ENCODE data around the gene SPP2. TPM values are rescaled to one million over a fixed set of nuclear protein-coding genes. Genes with fewer than 3 reads are reported as not detected.
A peak's percentile ranks its signal among the peaks of the same experiment; 100 is the strongest.

The SPP2 gene
- total and polyA plus RNA-seq, 4 experiments from 2014 or later = not detected

GRCh38 chr2:234051374-234052070, 1.0 kb downstream of the SPP2 start:
- Histone ChIP-seq H3K27ac (ENCODE audit: low read depth, low read length) (no peak overlapping the region), H3K9me3 (ENCODE audit: control insufficient read depth in 1 of 2, low read length in 2 of 2) (no peaks in the 10 kb centered on the region), H3K27me3 (ENCODE audit: insufficient read depth, low read length) (no peaks in the 10 kb centered on the region), H3K4me3 (ENCODE audit: low read length in 2 of 2) (no peak overlapping the region), H3K4me1 (ENCODE audit: insufficient read depth, low read length) (no peaks in the 10 kb centered on the region), H3K36me3 (ENCODE audit: insufficient read depth, low read length) (no peaks in the 10 kb centered on the region)
- Mint-ChIP-seq H3K4me3 (no peak overlapping the region), H3K9me3 (peaks cover 0 to 5% (median 0%) of the 10 kb centered on the region in 8 donors), H3K27ac (peak overlapping the region in 1 of 7 donors; percentile 11), H3K36me3 (no peaks in the 10 kb centered on the region), H3K27me3 (no peaks in the 10 kb centered on the region), H3K4me1 (peaks cover 0 to 12% (median 12%) of the 10 kb centered on the region in 4 donors)
- intact Hi-C loops (cut with micrococcal nuclease) = no loop called here
- DNase-seq = no peak
- POLR2A ChIA-PET (ENCODE audit: partially characterized antibody) = no interaction called here
- CTCF ChIA-PET (ENCODE audit: partially characterized antibody) = interaction anchor here (1.3 kb wide), 1 partner anchor 8 kb away, joined by 3 read pairs; no protein-coding TSS in a partner anchor

- peaks cover 4 to 13% (median 10%) of the 10 kb centered on the region in 4 donors for H3K4me1 Mint-ChIP-seq
- Histone ChIP-seq H3K4me3 (ENCODE audit: low read length in 2 of 2) (no peak overlapping the region), H3K36me3 (ENCODE audit: insufficient read depth, low read length) (no peaks in the 10 kb centered on the region), H3K9me3 (ENCODE audit: control insufficient read depth in 1 of 2, low read length in 2 of 2) (no peaks in the 10 kb centered on the region), H3K27ac (ENCODE audit: low read depth, low read length) (no peak overlapping the region), H3K27me3 (ENCODE audit: insufficient read depth, low read length) (no peaks in the 10 kb centered on the region), H3K4me1 (ENCODE audit: insufficient read depth, low read length) (no peaks in the 10 kb centered on the region)
- peaks cover 0 to 4% (median 0%) of the 10 kb centered on the region in 8 donors for H3K9me3 Mint-ChIP-seq
- H3K27ac Mint-ChIP-seq = no peak overlapping the region
- no peaks in the 10 kb centered on the region for H3K36me3 Mint-ChIP-seq
- no peak for DNase-seq
- CTCF ChIA-PET (ENCODE audit: partially characterized antibody) = interaction anchor here (1.4 kb wide), 1 partner anchor 25 kb away, joined by 3 read pairs; no protein-coding TSS in a partner anchor
- intact Hi-C loops (cut with micrococcal nuclease) = no loop called here
- H3K27me3 Mint-ChIP-seq = peaks cover 0 to 4% of the 10 kb centered on the region in 2 donors
- POLR2A ChIA-PET (ENCODE audit: partially characterized antibody) = no interaction called here
- no peak overlapping the region for H3K4me3 Mint-ChIP-seq
These were observed 8.4 kb downstream of the SPP2 start for GRCh38 chr2:234058881-234059280.

- intact Hi-C loops (cut with micrococcal nuclease) = no loop called here
These were observed 9.7 kb downstream of the SPP2 start for GRCh38 chr2:234060236-234060635.

GRCh38 chr2:234061624-234062257, 11.2 kb downstream of the SPP2 start:
- CTCF ChIA-PET (ENCODE audit: partially characterized antibody) = interaction anchor here (0.6 to 1.9 kb wide), 2 partner anchors 10 to 76 kb away, joined by 3 to 5 read pairs; no protein-coding TSS in a partner anchor

More at GRCh38 chr2:234060236-234060635, 9.7 kb downstream of the SPP2 start:
- Histone ChIP-seq H3K36me3 (ENCODE audit: insufficient read depth, low read length) (no peaks in the 10 kb centered on the region), H3K4me3 (ENCODE audit: low read length in 2 of 2) (no peak overlapping the region), H3K27me3 (ENCODE audit: insufficient read depth, low read length) (no peaks in the 10 kb centered on the region), H3K9me3 (ENCODE audit: control insufficient read depth in 1 of 2, low read length in 2 of 2) (no peaks in the 10 kb centered on the region), H3K4me1 (ENCODE audit: insufficient read depth, low read length) (no peaks in the 10 kb centered on the region), H3K27ac (ENCODE audit: low read depth, low read length) (no peak overlapping the region)
- H3K4me3 Mint-ChIP-seq = no peak overlapping the region
- ChIA-PET POLR2A (ENCODE audit: partially characterized antibody) (no interaction called here), CTCF (ENCODE audit: partially characterized antibody) (interaction anchor here (1.1 kb wide), 1 partner anchor 9 kb away, joined by 3 read pairs; the partner anchor contains the start of gene SPP2)
- no peak overlapping the region for H3K27ac Mint-ChIP-seq
- H3K36me3 Mint-ChIP-seq = no peaks in the 10 kb centered on the region
- H3K27me3 Mint-ChIP-seq = peaks cover 0 to 4% of the 10 kb centered on the region in 2 donors
- no peak for DNase-seq
- peaks cover 4 to 18% (median 16%) of the 10 kb centered on the region in 4 donors for H3K4me1 Mint-ChIP-seq
- H3K9me3 Mint-ChIP-seq = peaks cover 0 to 4% (median 0%) of the 10 kb centered on the region in 8 donors

GRCh38 chr2:234066587-234066986, 16.1 kb downstream of the SPP2 start:
- Histone ChIP-seq H3K9me3 (ENCODE audit: control insufficient read depth in 1 of 2, low read length in 2 of 2) (no peaks in the 10 kb centered on the region), H3K27me3 (ENCODE audit: insufficient read depth, low read length) (no peaks in the 10 kb centered on the region), H3K4me3 (ENCODE audit: low read length in 2 of 2) (no peak overlapping the region), H3K36me3 (ENCODE audit: insufficient read depth, low read length) (no peaks in the 10 kb centered on the region), H3K4me1 (ENCODE audit: insufficient read depth, low read length) (peaks cover 2% of the 10 kb centered on the region), H3K27ac (ENCODE audit: low read depth, low read length) (no peak overlapping the region)
- no peaks in the 10 kb centered on the region for H3K27me3 Mint-ChIP-seq
- H3K27ac Mint-ChIP-seq = no peak overlapping the region
- CTCF ChIA-PET (ENCODE audit: partially characterized antibody) = no interaction called here
- H3K4me1 Mint-ChIP-seq = peaks cover 2 to 25% (median 17%) of the 10 kb centered on the region in 4 donors
- intact Hi-C loops (cut with micrococcal nuclease) = no loop called here
- no peak for DNase-seq
- H3K36me3 Mint-ChIP-seq = peaks cover 0 to 3% of the 10 kb centered on the region in 2 donors
- no peak overlapping the region for H3K4me3 Mint-ChIP-seq
- peaks cover 0 to 10% (median 6%) of the 10 kb centered on the region in 8 donors for H3K9me3 Mint-ChIP-seq
- POLR2A ChIA-PET (ENCODE audit: partially characterized antibody) = no interaction called here

More at GRCh38 chr2:234061624-234062257, 11.2 kb downstream of the SPP2 start:
- POLR2A ChIA-PET (ENCODE audit: partially characterized antibody) = no interaction called here
- no peak for DNase-seq
- H3K9me3 ChIP-seq (ENCODE audit: control insufficient read depth in 1 of 2, low read length in 2 of 2) = no peaks in the 10 kb centered on the region
- H3K4me3 Mint-ChIP-seq = peak overlapping the region in 2 of 8 donors; percentile 7 to 17
- intact Hi-C loops (cut with micrococcal nuclease) = no loop called here
- H3K9me3 Mint-ChIP-seq = peaks cover 0 to 4% (median 0%) of the 10 kb centered on the region in 8 donors
- no peaks in the 10 kb centered on the region for H3K27me3 ChIP-seq (ENCODE audit: insufficient read depth, low read length)
- H3K27ac Mint-ChIP-seq = peak overlapping the region in 1 of 7 donors; percentile 67
- H3K4me1 ChIP-seq (ENCODE audit: insufficient read depth, low read length) = no peaks in the 10 kb centered on the region
- no peak overlapping the region for H3K27ac ChIP-seq (ENCODE audit: low read depth, low read length)
- no peak overlapping the region for H3K4me3 ChIP-seq (ENCODE audit: low read length in 2 of 2)
- no peaks in the 10 kb centered on the region for H3K36me3 Mint-ChIP-seq
- H3K36me3 ChIP-seq (ENCODE audit: insufficient read depth, low read length) = no peaks in the 10 kb centered on the region
- peaks cover 0 to 4% of the 10 kb centered on the region in 2 donors for H3K27me3 Mint-ChIP-seq
- H3K4me1 Mint-ChIP-seq = peaks cover 4 to 18% (median 16%) of the 10 kb centered on the region in 4 donors

- peaks cover 0 to 3% of the 10 kb centered on the region in 2 donors for H3K36me3 Mint-ChIP-seq
- POLR2A ChIA-PET (ENCODE audit: partially characterized antibody) = interaction anchor here (1.0 kb wide), 1 partner anchor 39 kb away, joined by 3 read pairs; no protein-coding TSS in a partner anchor
- DNase-seq = no peak
- intact Hi-C loops (cut with micrococcal nuclease) = no loop called here
- H3K9me3 Mint-ChIP-seq = peaks cover 0 to 10% (median 6%) of the 10 kb centered on the region in 8 donors
- H3K4me3 ChIP-seq (ENCODE audit: low read length in 2 of 2) = no peak overlapping the region
- no peak overlapping the region for H3K4me3 Mint-ChIP-seq
- H3K4me1 ChIP-seq (ENCODE audit: insufficient read depth, low read length) = peaks cover 15% of the 10 kb centered on the region
- CTCF ChIA-PET (ENCODE audit: partially characterized antibody) = interaction anchor here (1.1 to 1.4 kb wide), 2 partner anchors 10 to 39 kb away, joined by 3 to 5 read pairs; no protein-coding TSS in a partner anchor
- no peaks in the 10 kb centered on the region for H3K9me3 ChIP-seq (ENCODE audit: control insufficient read depth in 1 of 2, low read length in 2 of 2)
- H3K27me3 ChIP-seq (ENCODE audit: insufficient read depth, low read length) = no peaks in the 10 kb centered on the region
- H3K4me1 Mint-ChIP-seq = peaks cover 8 to 36% (median 18%) of the 10 kb centered on the region in 4 donors
- no peaks in the 10 kb centered on the region for H3K36me3 ChIP-seq (ENCODE audit: insufficient read depth, low read length)
- no peaks in the 10 kb centered on the region for H3K27me3 Mint-ChIP-seq
- H3K27ac ChIP-seq (ENCODE audit: low read depth, low read length) = no peak overlapping the region
- peak overlapping the region in 2 of 7 donors; percentile 33 to 42 for H3K27ac Mint-ChIP-seq
These were observed 21.2 kb downstream of the SPP2 start for GRCh38 chr2:234071664-234072063.

GRCh38 chr2:234072454-234072853, 22.0 kb downstream of the SPP2 start:
- ChIA-PET POLR2A (ENCODE audit: partially characterized antibody) (no interaction called here), CTCF (ENCODE audit: partially characterized antibody) (no interaction called here)
- no peaks in the 10 kb centered on the region for H3K27me3 ChIP-seq (ENCODE audit: insufficient read depth, low read length)
- Mint-ChIP-seq H3K4me3 (no peak overlapping the region), H3K27ac (no peak overlapping the region), H3K4me1 (peaks cover 13 to 44% (median 22%) of the 10 kb centered on the region in 4 donors), H3K36me3 (peaks cover 0 to 3% of the 10 kb centered on the region in 2 donors), H3K27me3 (no peaks in the 10 kb centered on the region), H3K9me3 (peaks cover 0 to 10% (median 6%) of the 10 kb centered on the region in 8 donors)
- intact Hi-C loops (cut with micrococcal nuclease) = no loop called here
- H3K36me3 ChIP-seq (ENCODE audit: insufficient read depth, low read length) = no peaks in the 10 kb centered on the region
- no peak overlapping the region for H3K27ac ChIP-seq (ENCODE audit: low read depth, low read length)
- H3K4me3 ChIP-seq (ENCODE audit: low read length in 2 of 2) = no peak overlapping the region
- H3K9me3 ChIP-seq (ENCODE audit: control insufficient read depth in 1 of 2, low read length in 2 of 2) = no peaks in the 10 kb centered on the region
- no peak for DNase-seq
- H3K4me1 ChIP-seq (ENCODE audit: insufficient read depth, low read length) = peaks cover 17% of the 10 kb centered on the region

Measured in CD4-positive, alpha-beta memory T cell (primary cell).